Stimulated activated memory B cell treated with anti-CD40 and anti-IgM and Interleukin-4, amounts not matched to agents 10 μg/mL and 1 μg/mL and 100 μg/mL, for 72 hours (primary cell): Measurements from ENCODE around the gene RBM6.
"Not testable (repeated sequence)": the region's sequence is repeated elsewhere in the genome, so short reads cannot be mapped to it uniquely, and the experiment has no call there.

Experiments used
- ATAC-seq: fragments of 150-1000 bp; cut with Tn5 transposase; 2 replicates; pipeline ENCODE4 v1.10.0; 2021
- H3K27ac Mint-ChIP-seq: one replicate; pipeline ENCODE4 v1.8.0; 2022; ENCODE audit warnings: mild to moderate bottlenecking, mixed read lengths
- H3K27me3 Mint-ChIP-seq: one replicate; pipeline ENCODE4 v1.8.0; 2022; ENCODE audit warnings: mixed read lengths
- H3K36me3 Mint-ChIP-seq: one replicate; pipeline ENCODE4 v1.8.0; 2022; ENCODE audit warnings: mixed read lengths
- H3K4me1 Mint-ChIP-seq: one replicate; pipeline ENCODE4 v1.8.0; 2022; ENCODE audit warnings: mixed read lengths
- H3K4me3 Mint-ChIP-seq: one replicate; pipeline ENCODE4 v1.8.0; 2022; ENCODE audit warnings: mild to moderate bottlenecking, moderate library complexity, mixed read lengths
- H3K9me3 Mint-ChIP-seq: one replicate; pipeline ENCODE4 v1.8.0; 2022; ENCODE audit warnings: mixed read lengths

RBM6 gene

GRCh38 chr3:49996016-49996415, 56.1 kb downstream of the RBM6 start:
- no peak for ATAC-seq
- peaks cover 22% of the 10 kb centered on the region for H3K36me3 Mint-ChIP-seq
- no peaks in the 10 kb centered on the region for H3K27me3 Mint-ChIP-seq
- H3K27ac Mint-ChIP-seq, result no peak overlapping the region
- H3K9me3 Mint-ChIP-seq, result no peaks in the 10 kb centered on the region
- H3K4me3 Mint-ChIP-seq, result no peak overlapping the region
- no peaks in the 10 kb centered on the region for H3K4me1 Mint-ChIP-seq

GRCh38 chr3:49997862-49998261, 57.9 kb downstream of the RBM6 start:
- H3K27ac Mint-ChIP-seq, result no peak overlapping the region
- ATAC-seq, result no peak
- H3K27me3 Mint-ChIP-seq, result no peaks in the 10 kb centered on the region
- H3K9me3 Mint-ChIP-seq, result no peaks in the 10 kb centered on the region
- H3K4me1 Mint-ChIP-seq, result no peaks in the 10 kb centered on the region
- H3K4me3 Mint-ChIP-seq, result no peak overlapping the region
- peaks cover 24% of the 10 kb centered on the region for H3K36me3 Mint-ChIP-seq

- no peak overlapping the region for H3K27ac Mint-ChIP-seq
Observed at GRCh38 chr3:49998326-49998725, 58.4 kb downstream of the RBM6 start.

GRCh38 chr3:50001511-50001910, 61.6 kb downstream of the RBM6 start:
- no peaks in the 10 kb centered on the region for H3K9me3 Mint-ChIP-seq
- no peaks in the 10 kb centered on the region for H3K27me3 Mint-ChIP-seq
- no peak for ATAC-seq
- peaks cover 42% of the 10 kb centered on the region for H3K36me3 Mint-ChIP-seq
- H3K4me1 Mint-ChIP-seq, result no peaks in the 10 kb centered on the region
- H3K4me3 Mint-ChIP-seq, result no peak overlapping the region
- no peak overlapping the region for H3K27ac Mint-ChIP-seq

More at GRCh38 chr3:49998326-49998725, 58.4 kb downstream of the RBM6 start:
- Mint-ChIP-seq H3K27me3 (no peaks in the 10 kb centered on the region), H3K4me3 (no peak overlapping the region), H3K36me3 (peaks cover 26% of the 10 kb centered on the region), H3K4me1 (no peaks in the 10 kb centered on the region), H3K9me3 (no peaks in the 10 kb centered on the region)
- no peak for ATAC-seq

GRCh38 chr3:50003216-50003615, 63.3 kb downstream of the RBM6 start:
- Mint-ChIP-seq H3K4me3 (no peak overlapping the region), H3K36me3 (peaks cover 42% of the 10 kb centered on the region), H3K4me1 (no peaks in the 10 kb centered on the region), H3K27me3 (no peaks in the 10 kb centered on the region), H3K9me3 (no peaks in the 10 kb centered on the region), H3K27ac (no peak overlapping the region)
- ATAC-seq, result no peak

GRCh38 chr3:50003824-50004223, 63.9 kb downstream of the RBM6 start:
- Mint-ChIP-seq H3K4me1 (no peaks in the 10 kb centered on the region), H3K27me3 (no peaks in the 10 kb centered on the region), H3K36me3 (peaks cover 39% of the 10 kb centered on the region), H3K9me3 (no peaks in the 10 kb centered on the region), H3K4me3 (no peak overlapping the region), H3K27ac (no peak overlapping the region)
- ATAC-seq, result no peak

GRCh38 chr3:50008931-50009330, 69.0 kb downstream of the RBM6 start:
- H3K27me3 Mint-ChIP-seq, result no peaks in the 10 kb centered on the region
- no peak for ATAC-seq
- H3K4me3 Mint-ChIP-seq, result no peak overlapping the region
- peaks cover 18% of the 10 kb centered on the region for H3K36me3 Mint-ChIP-seq
- no peaks in the 10 kb centered on the region for H3K4me1 Mint-ChIP-seq
- no peaks in the 10 kb centered on the region for H3K9me3 Mint-ChIP-seq
- H3K27ac Mint-ChIP-seq, result no peak overlapping the region

- Mint-ChIP-seq H3K4me3 (no peak overlapping the region), H3K36me3 (peaks cover 9% of the 10 kb centered on the region), H3K27me3 (no peaks in the 10 kb centered on the region), H3K4me1 (peaks cover 3% of the 10 kb centered on the region), H3K27ac (no peak overlapping the region), H3K9me3 (no peaks in the 10 kb centered on the region)
- no peak for ATAC-seq
Observed at GRCh38 chr3:50010959-50011358, 71.0 kb downstream of the RBM6 start.

- Mint-ChIP-seq H3K27ac (no peak overlapping the region), H3K27me3 (no peaks in the 10 kb centered on the region), H3K36me3 (peaks cover 50% of the 10 kb centered on the region), H3K4me3 (no peak overlapping the region), H3K9me3 (no peaks in the 10 kb centered on the region), H3K4me1 (peaks cover 6% of the 10 kb centered on the region)
- no peak for ATAC-seq
Observed at GRCh38 chr3:50015918-50016317, 76.0 kb downstream of the RBM6 start.

GRCh38 chr3:50028346-50028745, 88.4 kb downstream of the RBM6 start:
- no peaks in the 10 kb centered on the region for H3K9me3 Mint-ChIP-seq
- no peaks in the 10 kb centered on the region for H3K4me1 Mint-ChIP-seq
- no peaks in the 10 kb centered on the region for H3K27me3 Mint-ChIP-seq
- peak overlapping the region; percentile 19 for H3K27ac Mint-ChIP-seq
- no peak overlapping the region for H3K4me3 Mint-ChIP-seq
- ATAC-seq, result no peak
- H3K36me3 Mint-ChIP-seq, result peaks cover 49% of the 10 kb centered on the region

- not testable (repeated sequence) for ATAC-seq, H3K4me3 Mint-ChIP-seq, H3K9me3 Mint-ChIP-seq, H3K27ac Mint-ChIP-seq, H3K4me1 Mint-ChIP-seq, H3K27me3 Mint-ChIP-seq
- peaks cover 42% of the 10 kb centered on the region for H3K36me3 Mint-ChIP-seq
Observed at GRCh38 chr3:50031201-50031600, 91.3 kb downstream of the RBM6 start.

- ATAC-seq, result no peak
- no peaks in the 10 kb centered on the region for H3K27me3 Mint-ChIP-seq
- no peak overlapping the region for H3K4me3 Mint-ChIP-seq
- H3K27ac Mint-ChIP-seq, result no peak overlapping the region
- peaks cover 3% of the 10 kb centered on the region for H3K4me1 Mint-ChIP-seq
- no peaks in the 10 kb centered on the region for H3K9me3 Mint-ChIP-seq
- peaks cover 31% of the 10 kb centered on the region for H3K36me3 Mint-ChIP-seq
Observed at GRCh38 chr3:50044976-50045375, 105.0 kb downstream of the RBM6 start.

- ATAC-seq, result no peak
- Mint-ChIP-seq H3K27me3 (no peaks in the 10 kb centered on the region), H3K9me3 (no peaks in the 10 kb centered on the region), H3K4me3 (no peak overlapping the region), H3K4me1 (peaks cover 7% of the 10 kb centered on the region), H3K27ac (no peak overlapping the region), H3K36me3 (peaks cover 39% of the 10 kb centered on the region)
Observed at GRCh38 chr3:50047426-50047825, 107.5 kb downstream of the RBM6 start.

GRCh38 chr3:50050361-50050760, 110.4 kb downstream of the RBM6 start:
- no peak for ATAC-seq
- no peaks in the 10 kb centered on the region for H3K9me3 Mint-ChIP-seq
- H3K36me3 Mint-ChIP-seq, result peaks cover 55% of the 10 kb centered on the region
- peak overlapping the region; percentile 29 for H3K27ac Mint-ChIP-seq
- H3K4me3 Mint-ChIP-seq, result no peak overlapping the region
- H3K27me3 Mint-ChIP-seq, result no peaks in the 10 kb centered on the region
- peaks cover 7% of the 10 kb centered on the region for H3K4me1 Mint-ChIP-seq

- Mint-ChIP-seq H3K9me3 (no peaks in the 10 kb centered on the region), H3K4me1 (no peaks in the 10 kb centered on the region), H3K4me3 (no peak overlapping the region), H3K36me3 (peaks cover 79% of the 10 kb centered on the region), H3K27me3 (no peaks in the 10 kb centered on the region), H3K27ac (no peak overlapping the region)
- ATAC-seq, result no peak
Observed at GRCh38 chr3:50057756-50058155, 117.8 kb downstream of the RBM6 start.

- H3K4me1 Mint-ChIP-seq, result no peaks in the 10 kb centered on the region
- H3K4me3 Mint-ChIP-seq, result no peak overlapping the region
- no peak for ATAC-seq
- peaks cover 65% of the 10 kb centered on the region for H3K36me3 Mint-ChIP-seq
- H3K9me3 Mint-ChIP-seq, result no peaks in the 10 kb centered on the region
- no peak overlapping the region for H3K27ac Mint-ChIP-seq
- no peaks in the 10 kb centered on the region for H3K27me3 Mint-ChIP-seq
Observed at GRCh38 chr3:50068134-50068533, 128.2 kb downstream of the RBM6 start.

- ATAC-seq, result no peak
- Mint-ChIP-seq H3K4me1 (peaks cover 18% of the 10 kb centered on the region), H3K4me3 (no peak overlapping the region), H3K27me3 (no peaks in the 10 kb centered on the region), H3K9me3 (no peaks in the 10 kb centered on the region), H3K27ac (peak overlapping the region; percentile 66), H3K36me3 (peaks cover 42% of the 10 kb centered on the region)
Observed at GRCh38 chr3:50078091-50078490, 138.1 kb downstream of the RBM6 start.
